ENCODE data around the gene FBXO5. TPM values are rescaled to one million over a fixed set of nuclear protein-coding genes. Genes with fewer than 3 reads are reported as not detected.
A peak's percentile ranks its signal among the peaks of the same experiment; 100 is the strongest.
"Not testable (repeated sequence)": the region's sequence is repeated elsewhere in the genome, so short reads cannot be mapped to it uniquely, and the experiment has no call there.

Gene FBXO5
- total RNA-seq, 2 experiments from 2014 or later = 41.8 to 42.7 TPM

GRCh38 chr6:152973916-152974315 lies 8.9 kb downstream of the FBXO5 start:
- DNase-seq = peak; percentile 25
- CTCF ChIA-PET = interaction anchor here (1.5 kb wide), 1 partner anchor 26 kb away, joined by 3 read pairs; no protein-coding TSS in a partner anchor
- no peak overlapping the region for H3K27ac Mint-ChIP-seq

DNA sequence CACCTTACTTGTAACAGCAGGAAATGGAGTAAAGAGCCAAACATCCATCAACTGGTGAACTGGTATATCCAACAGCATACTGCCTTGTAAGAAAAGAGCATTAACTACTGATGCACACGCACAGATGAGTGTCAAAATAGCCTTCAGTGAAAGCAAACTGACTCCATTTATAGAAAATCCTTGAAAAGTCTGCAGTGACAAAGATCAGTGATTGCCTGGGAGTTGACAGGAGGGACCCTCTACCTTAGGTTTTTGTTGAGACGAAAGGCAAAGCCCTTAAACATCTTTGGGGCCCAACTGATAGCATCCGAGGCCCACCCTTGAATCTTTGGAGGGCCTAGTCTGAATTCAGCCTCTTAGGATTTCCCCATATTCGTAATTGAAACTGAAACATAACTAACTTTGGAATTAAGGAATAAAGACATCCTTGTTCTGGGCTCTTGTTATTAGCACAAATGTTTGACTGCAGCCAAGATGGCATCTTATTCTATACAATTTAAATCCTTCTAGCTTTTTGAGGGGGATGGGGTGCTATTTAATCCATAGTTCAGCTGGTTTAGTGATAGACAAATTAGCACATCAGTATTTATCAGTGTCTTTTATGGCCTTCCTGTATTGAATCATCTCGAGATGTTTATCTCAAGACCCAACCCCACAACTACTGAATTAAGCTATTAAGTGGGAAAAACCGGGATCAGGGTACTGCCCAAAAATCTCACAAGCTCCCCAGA lies 13.0 kb downstream of the FBXO5 start:
- Mint-ChIP-seq H3K4me3 (no peak overlapping the region), H3K9me3 (peaks cover 40% of the 10 kb centered on the region), H3K27ac (no peak overlapping the region), H3K27me3 (peaks cover 1% of the 10 kb centered on the region), H3K36me3 (peaks cover 59% of the 10 kb centered on the region), H3K4me1 (ENCODE audit: low read depth) (peaks cover 13% of the 10 kb centered on the region)
- ChIA-PET POLR2A (no interaction called here), CTCF (interaction anchor here (0.8 kb wide), 1 partner anchor 22 kb away, joined by 3 read pairs; no protein-coding TSS in a partner anchor)
- no peak for DNase-seq
- intact Hi-C loops (cut with micrococcal nuclease) = no loop called here

More at GRCh38 chr6:152973916-152974315, 8.9 kb downstream of the FBXO5 start:
- POLR2A ChIA-PET = no interaction called here
- Mint-ChIP-seq H3K9me3 (peaks cover 15% of the 10 kb centered on the region), H3K36me3 (peaks cover 86% of the 10 kb centered on the region), H3K4me1 (ENCODE audit: low read depth) (peaks cover 38% of the 10 kb centered on the region), H3K27me3 (no peaks in the 10 kb centered on the region), H3K4me3 (no peak overlapping the region)
- intact Hi-C loops (cut with micrococcal nuclease) = no loop called here

GRCh38 chr6:152966168-152966894 lies 16.5 kb downstream of the FBXO5 start:
- Mint-ChIP-seq H3K36me3 (peaks cover 28% of the 10 kb centered on the region), H3K9me3 (peaks cover 40% of the 10 kb centered on the region)
- H3K27me3 Mint-ChIP-seq; H3K4me3 Mint-ChIP-seq; H3K27ac Mint-ChIP-seq; DNase-seq; CTCF ChIA-PET; H3K4me1 Mint-ChIP-seq (ENCODE audit: low read depth); POLR2A ChIA-PET; intact Hi-C loops (cut with micrococcal nuclease): not testable (repeated sequence)

DNA sequence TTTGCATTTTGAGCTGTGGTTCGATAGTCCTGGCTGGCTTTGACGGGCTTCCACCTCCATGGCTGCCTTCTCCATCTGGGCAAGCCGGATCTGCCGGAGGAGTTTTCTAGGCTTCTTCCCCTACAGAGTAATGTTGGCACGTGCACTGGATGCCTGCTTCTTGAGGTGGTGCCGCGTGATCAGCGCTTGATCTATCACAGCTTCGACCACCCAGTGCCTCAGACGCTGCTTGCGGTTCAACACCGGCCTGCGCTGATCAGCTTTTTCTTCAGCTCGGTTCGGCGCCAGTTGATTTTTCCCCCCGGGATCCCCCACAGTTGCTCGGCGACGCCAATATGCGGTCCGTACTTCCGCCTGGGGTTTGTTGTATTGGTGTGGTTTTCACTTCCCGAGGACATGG lies 23.5 kb downstream of the FBXO5 start:
- intact Hi-C loops (cut with micrococcal nuclease) = no loop called here
- DNase-seq = no peak
- CTCF ChIA-PET = no interaction called here
- POLR2A ChIA-PET = no interaction called here
- Mint-ChIP-seq H3K4me3 (no peak overlapping the region), H3K4me1 (ENCODE audit: low read depth) (no peaks in the 10 kb centered on the region), H3K9me3 (no peaks in the 10 kb centered on the region), H3K27ac (no peak overlapping the region), H3K36me3 (no peaks in the 10 kb centered on the region), H3K27me3 (peaks cover 10% of the 10 kb centered on the region)

DNA sequence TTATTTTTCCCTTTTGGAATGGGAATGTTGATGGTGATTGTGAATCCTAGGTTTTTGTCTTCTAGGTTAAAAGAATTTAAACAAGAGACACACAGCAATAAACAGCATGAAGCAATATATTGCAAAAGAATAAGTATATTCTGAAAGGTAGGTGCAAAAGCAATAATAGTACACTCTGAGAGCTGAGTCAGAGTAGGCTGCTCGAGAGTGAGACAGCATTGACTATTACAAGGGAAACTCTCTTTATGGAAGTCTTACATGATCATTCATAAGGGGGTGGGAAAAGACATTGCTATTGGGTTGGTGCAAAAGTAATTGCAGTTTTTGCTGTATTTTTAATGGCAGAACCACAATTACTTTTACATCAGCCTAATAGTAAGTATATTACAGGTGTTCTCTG lies 25.0 kb downstream of the FBXO5 start:
- no peaks in the 10 kb centered on the region for H3K4me1 Mint-ChIP-seq (ENCODE audit: low read depth)
- H3K27me3 Mint-ChIP-seq = peaks cover 14% of the 10 kb centered on the region
- H3K27ac Mint-ChIP-seq = no peak overlapping the region
- no peaks in the 10 kb centered on the region for H3K9me3 Mint-ChIP-seq
- POLR2A ChIA-PET = interaction anchor here (0.6 kb wide), 1 partner anchor 21 kb away, joined by 4 read pairs; no protein-coding TSS in a partner anchor
- DNase-seq = no peak
- CTCF ChIA-PET = interaction anchor here (1.8 kb wide), 1 partner anchor 10 kb away, joined by 6 read pairs; no protein-coding TSS in a partner anchor
- intact Hi-C loops (cut with micrococcal nuclease) = no loop called here
- H3K4me3 Mint-ChIP-seq = no peak overlapping the region
- H3K36me3 Mint-ChIP-seq = no peaks in the 10 kb centered on the region

DNA sequence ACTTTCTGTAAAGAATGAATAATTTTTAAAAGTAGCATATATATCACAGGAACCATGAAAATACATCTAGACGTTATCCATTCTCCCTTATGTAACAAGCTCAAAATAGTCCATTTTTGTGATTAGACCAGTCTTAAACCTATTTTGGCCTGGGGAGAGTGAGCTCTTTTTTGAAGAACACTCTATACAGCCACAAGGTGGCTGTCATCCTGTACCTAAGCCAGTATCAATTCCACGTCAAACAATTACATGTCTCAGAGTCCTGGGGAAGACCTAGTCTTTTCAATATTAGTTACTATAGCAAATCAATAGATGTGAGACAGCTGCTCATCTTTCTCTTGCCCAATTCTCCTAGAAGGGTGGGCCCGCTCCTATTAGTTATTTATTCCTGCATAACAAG lies 28.4 kb downstream of the FBXO5 start:
- CTCF ChIA-PET = interaction anchor here (0.6 to 1.6 kb wide), 7 partner anchors 23 to 205 kb away, joined by 3 to 8 read pairs (median 3); no protein-coding TSS in a partner anchor

DNA sequence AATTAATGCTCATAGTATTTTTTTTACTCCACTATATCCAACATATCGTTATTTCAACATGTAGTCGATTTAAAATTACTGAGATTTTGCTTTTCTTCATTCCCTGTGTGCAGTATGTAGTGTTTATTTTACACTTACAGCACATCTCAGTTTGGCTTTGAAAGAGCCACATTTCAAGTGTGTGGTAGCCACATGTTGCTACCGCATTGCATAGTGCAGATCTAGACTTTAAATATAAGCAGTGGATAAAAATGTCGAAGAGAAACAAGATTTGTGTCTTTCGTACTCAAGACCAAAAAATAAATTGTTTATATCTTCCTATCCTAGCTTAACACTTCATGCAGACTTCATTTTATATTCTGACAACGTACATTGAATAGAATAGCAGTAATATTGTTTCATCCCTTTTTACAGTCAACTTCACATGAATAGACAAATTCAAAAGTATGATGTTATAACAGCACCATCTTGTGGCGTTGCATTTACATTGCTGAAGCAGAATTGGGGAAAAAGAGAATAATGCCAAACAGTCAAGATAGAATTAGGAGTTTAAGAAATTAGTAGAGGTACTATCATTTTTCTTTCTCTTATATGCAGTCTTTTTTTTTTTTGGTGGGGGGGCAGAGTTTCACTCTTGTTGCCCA lies 29.9 kb downstream of the FBXO5 start:
- Mint-ChIP-seq H3K36me3 (no peaks in the 10 kb centered on the region), H3K4me1 (ENCODE audit: low read depth) (peaks cover 2% of the 10 kb centered on the region), H3K4me3 (no peak overlapping the region), H3K9me3 (no peaks in the 10 kb centered on the region), H3K27ac (no peak overlapping the region), H3K27me3 (peaks cover 9% of the 10 kb centered on the region)
- DNase-seq = no peak
- CTCF ChIA-PET = interaction anchor here (1.3 kb wide), 1 partner anchor 25 kb away, joined by 3 read pairs; no protein-coding TSS in a partner anchor
- intact Hi-C loops (cut with micrococcal nuclease) = loop anchor here (1.0 kb wide), 1 partner anchor 89 kb away; no protein-coding TSS in a partner anchor
- POLR2A ChIA-PET = no interaction called here

More for the DNA sequence above, 28.4 kb downstream of the FBXO5 start:
- POLR2A ChIA-PET = no interaction called here
- Mint-ChIP-seq H3K27ac (no peak overlapping the region), H3K4me3 (no peak overlapping the region), H3K27me3 (peaks cover 11% of the 10 kb centered on the region), H3K4me1 (ENCODE audit: low read depth) (no peaks in the 10 kb centered on the region), H3K36me3 (no peaks in the 10 kb centered on the region), H3K9me3 (no peaks in the 10 kb centered on the region)
- intact Hi-C loops (cut with micrococcal nuclease) = loop anchor here (1.0 kb wide), 1 partner anchor 70 kb away; no protein-coding TSS in a partner anchor
- no peak for DNase-seq

- DNase-seq = no peak
- ChIA-PET CTCF (no interaction called here), POLR2A (no interaction called here)
Measured at GRCh38 chr6:152952045-152952444, 30.8 kb downstream of the FBXO5 start.

DNA sequence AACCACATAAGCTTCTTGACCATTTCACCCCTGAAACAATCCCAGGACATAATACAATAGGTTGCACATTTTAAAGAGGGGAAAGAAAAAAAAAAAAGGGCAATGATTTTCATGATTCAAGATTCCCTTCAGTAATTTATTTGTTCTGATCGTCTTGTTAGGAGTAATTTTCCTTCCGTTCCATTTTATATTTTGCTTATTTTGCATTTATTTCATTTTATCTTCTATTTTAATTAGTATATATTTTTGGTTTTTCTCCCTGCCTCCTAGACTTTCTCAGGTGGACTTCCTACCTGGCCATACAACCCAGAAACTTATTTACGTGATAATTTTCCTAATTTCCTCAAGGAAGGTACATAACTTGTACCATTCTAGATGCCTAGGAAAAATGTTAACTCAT lies 32.6 kb downstream of the FBXO5 start:
- no peak overlapping the region for H3K4me3 Mint-ChIP-seq
- ChIA-PET POLR2A (no interaction called here), CTCF (interaction anchor here (1.0 to 1.6 kb wide), 3 partner anchors 9 to 88 kb away, joined by 3 to 8 read pairs (median 3); no protein-coding TSS in a partner anchor)
- intact Hi-C loops (cut with micrococcal nuclease) = no loop called here
- H3K36me3 Mint-ChIP-seq = no peaks in the 10 kb centered on the region
- H3K27me3 Mint-ChIP-seq = peaks cover 13% of the 10 kb centered on the region
- no peak for DNase-seq
- H3K4me1 Mint-ChIP-seq (ENCODE audit: low read depth) = peaks cover 2% of the 10 kb centered on the region
- H3K27ac Mint-ChIP-seq = no peak overlapping the region
- no peaks in the 10 kb centered on the region for H3K9me3 Mint-ChIP-seq

More at GRCh38 chr6:152952045-152952444, 30.8 kb downstream of the FBXO5 start:
- Mint-ChIP-seq H3K27ac (no peak overlapping the region), H3K27me3 (peaks cover 13% of the 10 kb centered on the region), H3K4me3 (no peak overlapping the region), H3K9me3 (no peaks in the 10 kb centered on the region), H3K4me1 (ENCODE audit: low read depth) (peaks cover 2% of the 10 kb centered on the region), H3K36me3 (no peaks in the 10 kb centered on the region)
- intact Hi-C loops (cut with micrococcal nuclease) = loop anchor here (1.0 kb wide), 1 partner anchor 88 kb away; no protein-coding TSS in a partner anchor

DNA sequence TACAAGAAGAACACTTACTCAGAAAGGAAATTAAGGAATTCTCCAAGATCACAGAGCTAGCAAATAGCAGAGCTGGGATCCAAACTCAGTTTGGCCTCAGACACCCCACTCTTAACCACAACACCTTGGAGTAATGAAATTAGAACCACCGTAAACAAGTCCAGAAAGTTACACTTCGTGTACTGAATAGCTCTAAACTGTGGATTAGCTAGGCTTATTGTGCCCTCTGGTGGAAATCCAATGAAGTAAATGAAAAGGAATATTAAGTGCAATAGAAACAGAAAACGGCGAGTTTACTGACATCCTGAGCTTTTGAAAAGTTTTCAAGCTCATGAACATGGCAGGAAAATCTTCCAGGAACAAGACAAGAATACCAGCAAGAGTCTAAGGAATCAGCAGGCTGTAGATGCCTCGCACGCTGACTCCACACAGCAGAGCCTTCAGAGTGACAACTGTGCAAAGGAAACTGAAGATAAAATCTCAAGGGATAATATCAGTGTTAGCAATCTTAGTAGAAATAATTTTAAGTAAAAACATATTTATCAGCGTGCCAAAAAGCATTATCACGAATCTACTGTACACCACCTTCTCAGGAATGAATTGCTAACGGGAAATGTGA lies 34.6 kb downstream of the FBXO5 start:
- Mint-ChIP-seq H3K36me3 (no peaks in the 10 kb centered on the region), H3K4me3 (no peak overlapping the region), H3K9me3 (no peaks in the 10 kb centered on the region), H3K4me1 (ENCODE audit: low read depth) (peaks cover 2% of the 10 kb centered on the region), H3K27me3 (peaks cover 12% of the 10 kb centered on the region), H3K27ac (no peak overlapping the region)
- ChIA-PET POLR2A (no interaction called here), CTCF (interaction anchor here (0.7 to 2.9 kb wide), 28 partner anchors 9 to 464 kb away, joined by 3 to 30 read pairs (median 4); partner anchors contain the start of gene FBXO5)
- intact Hi-C loops (cut with micrococcal nuclease) = loop anchor here (1.0 to 2.0 kb wide), 2 partner anchors 84 to 395 kb away; no protein-coding TSS in a partner anchor
- DNase-seq = no peak

GRCh38 chr6:152946995-152947394 lies 35.8 kb downstream of the FBXO5 start:
- intact Hi-C loops (cut with micrococcal nuclease) = no loop called here

More at GRCh38 chr6:152946995-152947394, 35.8 kb downstream of the FBXO5 start:
- DNase-seq = no peak
- no peaks in the 10 kb centered on the region for H3K36me3 Mint-ChIP-seq
- ChIA-PET CTCF (interaction anchor here (0.6 to 2.9 kb wide), 6 partner anchors 10 to 390 kb away, joined by 3 to 30 read pairs (median 3); no protein-coding TSS in a partner anchor), POLR2A (no interaction called here)
- H3K27me3 Mint-ChIP-seq = peaks cover 6% of the 10 kb centered on the region
- H3K27ac Mint-ChIP-seq = no peak overlapping the region
- no peak overlapping the region for H3K4me3 Mint-ChIP-seq
- H3K4me1 Mint-ChIP-seq (ENCODE audit: low read depth) = peaks cover 2% of the 10 kb centered on the region
- H3K9me3 Mint-ChIP-seq = no peaks in the 10 kb centered on the region
